Activated B cell treated with CpG ODN at 0.5 μM for 24 hours (primary cell): ENCODE measurements around the gene SLC4A7. TPM values are rescaled to one million over a fixed set of nuclear protein-coding genes. Genes with fewer than 3 reads are reported as not detected.
"Not testable (repeated sequence)": the region's sequence is repeated elsewhere in the genome, so short reads cannot be mapped to it uniquely, and the experiment has no call there.

Experiments
- ATAC-seq: fragments of 200-7000 bp; cut with Tn5 transposase; one replicate; pipeline ENCODE4 v1.10.0; 2021; ENCODE audit warnings: low read depth, mild to moderate bottlenecking, moderate library complexity
- CTCF ChIA-PET: fragments of 350-600 bp; sonication (Branson Sonifier 250); formaldehyde crosslinking; loops from one replicate; lab custom pipeline; 2021; ENCODE audit warnings: antibody characterized with exemption; lab: Charles Lee
- POLR2A ChIA-PET: fragments of 350-600 bp; sonication (Branson Sonifier 250); formaldehyde crosslinking; loops from one replicate; lab custom pipeline; 2021; ENCODE audit warnings: antibody characterized with exemption; lab: Charles Lee
- DNase-seq: peaks from one replicate; pipeline ENCODE4 v3.0.0; 2022
- H3K27ac Mint-ChIP-seq: one replicate; pipeline ENCODE4 v1.8.0; 2020; ENCODE audit warnings: mixed read lengths
- H3K27me3 Mint-ChIP-seq: one replicate; pipeline ENCODE4 v1.8.0; 2021; ENCODE audit warnings: mixed read lengths
- H3K36me3 Mint-ChIP-seq: one replicate; pipeline ENCODE4 v1.8.0; 2021; ENCODE audit warnings: low read depth, mixed read lengths
- H3K4me1 Mint-ChIP-seq: one replicate; pipeline ENCODE4 v1.8.0; 2021; ENCODE audit warnings: mixed read lengths
- H3K4me3 Mint-ChIP-seq: one replicate; pipeline ENCODE4 v1.8.0; 2020; ENCODE audit warnings: mild to moderate bottlenecking, mixed read lengths
- H3K9me3 Mint-ChIP-seq: one replicate; pipeline ENCODE4 v1.8.0; 2020; ENCODE audit warnings: mixed read lengths
- intact Hi-C: fragments of 100-400 bp; cut with micrococcal nuclease; formaldehyde crosslinking; loops from one replicate; pipeline ENCODE4 v1.15.1; 2024
- total RNA-seq: library from RNA; stranded (reverse); gene quantifications from 2 replicates; pipeline ENCODE4 v1.2.3, GENCODE V29; 2022
- TF ChIP-seq, protein P1 (sequence below): fragments of 200-600 bp; IDR thresholded peaks from one replicate; pipeline ENCODE4 v1.8.0; 2022; ENCODE audit warnings: antibody characterized with exemption, mild to moderate bottlenecking

SLC4A7 gene
- total RNA-seq: 24.3 and 31.3 TPM in 2 replicates

DNA sequence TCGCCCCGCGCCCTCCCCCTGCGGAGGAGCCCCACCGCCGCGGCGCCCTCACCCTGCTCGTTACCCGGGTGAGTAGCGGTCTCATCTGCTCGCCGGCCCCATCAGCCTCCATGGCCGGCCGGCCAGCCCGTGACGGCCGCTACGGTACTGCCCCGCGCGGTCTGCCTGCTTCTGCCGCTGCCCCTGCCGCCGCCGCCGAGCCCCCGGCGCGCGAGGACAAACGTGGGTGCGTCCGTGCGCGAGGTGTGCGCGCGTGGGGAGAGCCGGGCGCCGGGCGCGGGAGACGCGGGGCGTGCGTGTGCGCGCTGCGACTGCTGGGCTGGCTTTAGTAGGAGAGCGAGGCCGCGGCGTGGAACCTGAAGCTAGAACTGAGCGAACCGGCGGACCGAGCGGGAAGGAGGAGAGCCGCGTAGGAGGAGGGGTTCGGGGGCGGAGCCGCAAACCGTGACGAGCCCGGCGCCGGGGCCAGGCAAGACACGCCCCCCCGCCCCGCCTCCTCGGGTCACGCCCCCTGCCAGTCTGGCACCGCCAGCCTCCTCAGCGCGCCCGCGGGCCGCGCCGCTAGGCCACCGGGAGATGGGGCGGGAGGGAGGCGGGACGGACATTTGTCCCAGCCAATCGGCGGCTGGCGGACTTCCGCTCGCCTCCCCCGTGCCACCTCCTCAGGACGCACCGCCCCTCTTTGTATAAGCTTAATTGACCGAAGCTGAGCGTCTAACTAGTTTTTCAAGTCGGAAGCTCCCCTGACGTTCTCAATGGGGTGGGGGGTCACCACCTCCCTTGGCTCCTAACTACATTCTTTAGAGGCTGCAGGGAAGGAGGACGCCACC is at the start of gene SLC4A7:
SLC4A7 (minus strand) TSS at position 370 of the 830 bp plus-strand sequence; CDS start at position 112, 258 bp downstream.
- peak; percentile 99 for DNase-seq

DNA sequence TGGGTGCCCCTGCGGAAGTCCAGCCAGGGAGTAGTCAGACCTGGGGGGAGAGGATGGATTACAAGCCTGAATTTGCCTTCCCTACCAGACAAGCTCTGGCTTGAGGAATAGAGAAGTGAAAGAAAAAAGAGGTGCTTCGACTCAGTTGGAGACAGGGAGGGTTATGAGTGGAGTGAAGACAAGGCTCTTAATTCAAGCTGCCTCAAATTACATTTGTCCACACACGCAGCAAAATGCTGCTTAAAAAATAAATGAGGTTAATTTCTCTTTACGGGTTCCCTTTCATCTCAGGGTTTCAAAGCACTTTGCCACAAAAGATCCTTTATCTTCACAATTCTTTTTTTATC is 49.0 kb upstream of the SLC4A7 start:
- ATAC-seq (no peak), DNase-seq (no peak)
- no peak overlapping the region for H3K27ac Mint-ChIP-seq
- POLR2A ChIA-PET: no interaction called here
- intact Hi-C loops: no loop called here
- H3K27me3 Mint-ChIP-seq: no peaks in the 10 kb centered on the region
- H3K9me3 Mint-ChIP-seq: no peaks in the 10 kb centered on the region
- CTCF ChIA-PET: no interaction called here
- peaks cover 16% of the 10 kb centered on the region for H3K4me1 Mint-ChIP-seq
- no peak overlapping the region for H3K4me3 Mint-ChIP-seq
- no peaks in the 10 kb centered on the region for H3K36me3 Mint-ChIP-seq
- TF ChIP-seq, protein P1, sequence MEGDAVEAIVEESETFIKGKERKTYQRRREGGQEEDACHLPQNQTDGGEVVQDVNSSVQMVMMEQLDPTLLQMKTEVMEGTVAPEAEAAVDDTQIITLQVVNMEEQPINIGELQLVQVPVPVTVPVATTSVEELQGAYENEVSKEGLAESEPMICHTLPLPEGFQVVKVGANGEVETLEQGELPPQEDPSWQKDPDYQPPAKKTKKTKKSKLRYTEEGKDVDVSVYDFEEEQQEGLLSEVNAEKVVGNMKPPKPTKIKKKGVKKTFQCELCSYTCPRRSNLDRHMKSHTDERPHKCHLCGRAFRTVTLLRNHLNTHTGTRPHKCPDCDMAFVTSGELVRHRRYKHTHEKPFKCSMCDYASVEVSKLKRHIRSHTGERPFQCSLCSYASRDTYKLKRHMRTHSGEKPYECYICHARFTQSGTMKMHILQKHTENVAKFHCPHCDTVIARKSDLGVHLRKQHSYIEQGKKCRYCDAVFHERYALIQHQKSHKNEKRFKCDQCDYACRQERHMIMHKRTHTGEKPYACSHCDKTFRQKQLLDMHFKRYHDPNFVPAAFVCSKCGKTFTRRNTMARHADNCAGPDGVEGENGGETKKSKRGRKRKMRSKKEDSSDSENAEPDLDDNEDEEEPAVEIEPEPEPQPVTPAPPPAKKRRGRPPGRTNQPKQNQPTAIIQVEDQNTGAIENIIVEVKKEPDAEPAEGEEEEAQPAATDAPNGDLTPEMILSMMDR: no peak

More for the DNA sequence above, at the start of gene SLC4A7:
- POLR2A ChIA-PET: interaction anchor here (0.7 to 1.3 kb wide), 7 partner anchors 12 to 865 kb away, joined by 3 to 7 read pairs (median 4); partner anchors contain the start of genes AZI2, NEK10 and ZCWPW2
- H3K27me3 Mint-ChIP-seq: no peaks in the 10 kb centered on the region
- intact Hi-C loops: loop anchor here (1.0 to 5.0 kb wide), 9 partner anchors 17 to 1819 kb away; partner anchors contain the start of genes AZI2, CMC1, NEK10 and ZCWPW2
- H3K4me3 Mint-ChIP-seq: peak within 1 kb of the TSS; percentile 99
- TF ChIP-seq, protein P1: no peak
- CTCF ChIA-PET: interaction anchor here (1.3 to 1.6 kb wide), 2 partner anchors 17 to 126 kb away, joined by 4 to 7 read pairs; no protein-coding TSS in a partner anchor
- H3K27ac Mint-ChIP-seq: peak within 1 kb of the TSS; percentile 97
- H3K9me3 Mint-ChIP-seq: no peaks in the 10 kb centered on the region
- H3K36me3 Mint-ChIP-seq: peaks cover 6% of the 10 kb centered on the region
- peak; percentile 89 for ATAC-seq
- H3K4me1 Mint-ChIP-seq: peaks cover 42% of the 10 kb centered on the region

DNA sequence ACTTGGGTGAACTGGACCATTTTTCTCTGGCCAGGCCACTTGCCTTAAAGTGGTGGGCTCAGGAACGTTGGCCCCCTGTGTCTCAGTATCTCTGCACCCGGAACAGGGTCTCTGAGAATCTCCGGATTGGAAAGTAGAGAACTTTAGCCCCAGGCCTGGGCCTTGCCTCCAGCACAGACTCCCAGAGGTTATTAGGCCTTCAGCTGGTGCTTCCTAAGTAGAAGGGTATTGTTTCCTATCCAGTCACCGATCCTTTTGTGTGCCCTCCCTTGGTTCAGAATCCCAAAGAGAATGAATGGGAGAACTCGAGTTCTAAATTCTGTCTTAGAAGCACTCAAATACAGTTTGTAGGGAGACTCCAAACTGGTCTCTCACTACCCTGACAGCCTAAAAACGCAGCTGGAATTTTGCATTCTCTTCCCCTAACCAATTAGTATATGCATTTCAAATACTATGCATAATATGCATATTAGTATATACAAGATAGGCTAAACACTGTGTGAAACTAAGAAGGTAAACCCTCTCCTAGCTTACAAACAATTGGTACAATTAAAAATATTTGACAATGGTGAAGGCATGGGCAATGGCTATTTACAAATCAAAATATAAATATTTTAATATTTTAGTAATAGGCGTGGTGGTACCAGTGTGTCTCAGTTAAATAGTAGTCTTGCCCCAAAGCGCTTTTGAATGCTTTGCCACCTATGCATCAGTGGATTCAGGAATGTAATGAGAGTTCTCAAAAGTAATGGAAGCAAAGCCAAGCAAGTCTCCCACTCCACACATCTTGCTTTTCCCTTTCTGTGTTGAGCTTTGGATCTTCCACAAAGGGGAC is 48.5 kb upstream of the SLC4A7 start:
- H3K9me3 Mint-ChIP-seq: no peaks in the 10 kb centered on the region
- H3K27me3 Mint-ChIP-seq: no peaks in the 10 kb centered on the region
- ChIA-PET POLR2A (no interaction called here), CTCF (no interaction called here)
- H3K4me3 Mint-ChIP-seq: no peak overlapping the region
- peaks cover 16% of the 10 kb centered on the region for H3K4me1 Mint-ChIP-seq
- ATAC-seq: no peak
- H3K36me3 Mint-ChIP-seq: no peaks in the 10 kb centered on the region
- H3K27ac Mint-ChIP-seq: no peak overlapping the region
- intact Hi-C loops: no loop called here
- TF ChIP-seq, protein P1: no peak
- no peak for DNase-seq

DNA sequence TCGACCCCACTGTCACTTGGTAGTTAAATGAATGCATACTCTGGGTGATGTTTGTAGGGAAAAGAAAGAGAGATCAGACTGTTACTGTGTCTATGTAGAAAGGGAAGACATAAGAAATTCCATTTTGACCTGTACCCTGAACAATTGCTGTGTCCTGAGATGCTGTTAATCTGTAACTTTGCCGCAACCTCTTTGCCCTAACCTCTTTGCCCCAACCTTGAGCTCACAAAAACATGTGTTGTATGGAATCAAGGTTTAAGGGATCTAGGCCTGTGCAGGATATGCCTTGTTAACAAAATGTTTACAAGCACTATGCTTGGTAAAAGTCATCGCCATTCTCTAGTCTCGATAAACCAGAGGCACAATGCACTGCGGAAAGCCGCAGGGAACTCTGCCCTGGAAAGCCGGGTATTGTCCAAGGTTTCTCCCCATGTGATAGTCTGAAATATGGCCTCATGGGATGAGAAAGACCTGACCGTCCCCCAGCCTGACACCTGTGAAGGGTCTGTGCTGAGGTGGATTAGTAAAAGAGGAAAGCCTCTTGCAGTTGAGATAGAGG is 47.1 kb upstream of the SLC4A7 start:
- H3K36me3 Mint-ChIP-seq, ATAC-seq, DNase-seq, POLR2A ChIA-PET, H3K27me3 Mint-ChIP-seq, H3K4me3 Mint-ChIP-seq, CTCF ChIA-PET, H3K27ac Mint-ChIP-seq, intact Hi-C loops, H3K9me3 Mint-ChIP-seq: not testable (repeated sequence)
- peaks cover 20% of the 10 kb centered on the region for H3K4me1 Mint-ChIP-seq

DNA sequence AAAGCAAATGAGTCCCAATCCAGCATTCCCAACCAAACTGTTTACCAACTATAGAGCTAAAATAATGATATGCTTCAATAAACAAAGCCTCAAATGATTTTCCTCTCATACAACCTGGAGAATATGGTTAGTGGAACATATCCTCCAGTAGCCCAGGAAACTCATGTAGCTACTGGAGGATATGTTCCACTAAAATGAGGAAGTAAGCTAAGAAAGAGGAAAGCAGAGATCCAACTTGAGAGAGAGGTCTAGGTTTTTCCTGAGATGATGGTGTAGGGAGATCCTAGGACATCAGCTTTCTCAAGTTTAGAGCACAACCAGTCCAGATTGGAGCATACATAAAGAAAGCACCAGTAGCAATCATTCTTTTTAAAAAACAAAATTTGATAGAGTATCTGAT is 44.6 kb upstream of the SLC4A7 start:
- Mint-ChIP-seq H3K4me3 (no peak overlapping the region), H3K4me1 (peaks cover 11% of the 10 kb centered on the region), H3K27me3 (no peaks in the 10 kb centered on the region), H3K9me3 (no peaks in the 10 kb centered on the region), H3K36me3 (no peaks in the 10 kb centered on the region), H3K27ac (no peak overlapping the region)
- ChIA-PET POLR2A (no interaction called here), CTCF (no interaction called here)
- DNase-seq: no peak
- TF ChIP-seq, protein P1: no peak
- no peak for ATAC-seq
- intact Hi-C loops: no loop called here
